ENCODE data around the gene RAC3.

RAC3 gene

DNA sequence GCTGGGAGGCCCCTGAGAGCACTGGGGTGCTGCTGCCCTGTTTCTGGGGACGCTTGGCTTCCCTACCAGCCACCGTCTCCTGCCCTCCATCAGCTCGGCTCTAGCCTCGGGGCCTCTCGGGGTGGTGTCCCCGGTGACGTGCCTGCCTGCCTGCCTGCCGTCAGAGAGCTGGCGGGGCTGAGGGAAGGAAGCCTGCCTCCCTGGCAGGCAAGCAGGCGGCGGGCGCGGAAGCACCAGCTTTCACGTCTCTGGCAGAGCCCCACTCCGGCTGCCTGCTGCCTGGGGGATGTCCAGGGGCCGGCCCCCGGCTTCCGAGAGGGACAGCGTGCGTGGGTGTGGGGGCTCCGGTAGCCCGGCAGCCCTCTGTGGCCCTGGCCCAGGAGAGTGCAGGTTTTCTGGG lies 18.1 kb upstream of the RAC3 start:
- Histone ChIP-seq H2AFZ (ENCODE audit: low read depth, low read length, severe bottlenecking) (no peak overlapping the region), H3K9me3 (ENCODE audit: insufficient read depth, low read length) (no peaks in the 10 kb centered on the region), H3K27me3 (ENCODE audit: low read length) (no peaks in the 10 kb centered on the region), H3K27ac (ENCODE audit: low read depth, low read length) (no peak overlapping the region), H3K4me3 (ENCODE audit: insufficient read depth, low read length, poor library complexity, severe bottlenecking) (no peak overlapping the region), H4K20me1 (ENCODE audit: low read depth, low read length) (no peaks in the 10 kb centered on the region), H3K4me2 (ENCODE audit: low read depth, low read length, poor library complexity, severe bottlenecking) (no peak overlapping the region), H3K79me2 (ENCODE audit: insufficient read depth, low read length) (no peaks in the 10 kb centered on the region), H3F3A (ENCODE audit: insufficient read depth) (no peaks in the 10 kb centered on the region), H3K9ac (ENCODE audit: low read length) (no peak overlapping the region), H3K9me2 (replicated peaks; ENCODE audit: insufficient read depth, low read length) (no peaks in the 10 kb centered on the region), H3K36me3 (ENCODE audit: low read length) (no peaks in the 10 kb centered on the region)
- no peak for TF ChIP-seq EZH2phosphoT487 (conservative IDR thresholded peaks at IDR 0.05; ENCODE audit: low read length)
- TF ChIP-seq, protein P1, sequence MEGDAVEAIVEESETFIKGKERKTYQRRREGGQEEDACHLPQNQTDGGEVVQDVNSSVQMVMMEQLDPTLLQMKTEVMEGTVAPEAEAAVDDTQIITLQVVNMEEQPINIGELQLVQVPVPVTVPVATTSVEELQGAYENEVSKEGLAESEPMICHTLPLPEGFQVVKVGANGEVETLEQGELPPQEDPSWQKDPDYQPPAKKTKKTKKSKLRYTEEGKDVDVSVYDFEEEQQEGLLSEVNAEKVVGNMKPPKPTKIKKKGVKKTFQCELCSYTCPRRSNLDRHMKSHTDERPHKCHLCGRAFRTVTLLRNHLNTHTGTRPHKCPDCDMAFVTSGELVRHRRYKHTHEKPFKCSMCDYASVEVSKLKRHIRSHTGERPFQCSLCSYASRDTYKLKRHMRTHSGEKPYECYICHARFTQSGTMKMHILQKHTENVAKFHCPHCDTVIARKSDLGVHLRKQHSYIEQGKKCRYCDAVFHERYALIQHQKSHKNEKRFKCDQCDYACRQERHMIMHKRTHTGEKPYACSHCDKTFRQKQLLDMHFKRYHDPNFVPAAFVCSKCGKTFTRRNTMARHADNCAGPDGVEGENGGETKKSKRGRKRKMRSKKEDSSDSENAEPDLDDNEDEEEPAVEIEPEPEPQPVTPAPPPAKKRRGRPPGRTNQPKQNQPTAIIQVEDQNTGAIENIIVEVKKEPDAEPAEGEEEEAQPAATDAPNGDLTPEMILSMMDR (IDR thresholded peaks at IDR 0.05; ENCODE audit: insufficient read depth, low read length, poor library complexity, severe bottlenecking) = no peak

DNA sequence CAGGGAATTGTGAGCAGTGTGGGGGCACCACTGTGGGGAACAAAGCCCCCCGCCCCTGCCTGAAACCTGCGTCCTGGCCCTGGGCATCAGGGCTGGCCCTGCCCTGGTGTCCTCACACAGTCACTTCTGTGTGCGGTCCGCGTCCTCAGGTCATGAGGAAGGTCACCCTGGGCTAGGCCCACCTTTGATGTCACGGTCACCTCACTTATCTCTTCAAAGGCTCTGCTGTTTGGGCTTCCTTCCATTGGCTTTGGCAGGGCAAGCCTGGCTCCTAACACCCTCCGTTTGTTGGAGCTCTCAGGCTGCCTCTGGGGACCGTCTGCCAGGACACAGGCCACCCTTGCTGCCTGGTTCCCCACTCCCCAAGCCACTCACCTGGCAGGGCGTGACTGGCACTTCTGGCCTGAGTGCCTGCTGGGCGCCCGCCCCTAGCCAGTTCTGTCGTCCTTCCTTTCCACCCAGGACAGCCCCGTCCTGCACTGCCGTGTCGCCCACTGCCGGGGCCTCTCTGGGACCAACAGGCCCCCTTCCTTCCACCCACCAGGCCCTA lies 17.6 kb upstream of the RAC3 start:
- Histone ChIP-seq H3K36me3 (ENCODE audit: low read length) (no peaks in the 10 kb centered on the region), H4K20me1 (ENCODE audit: low read depth, low read length) (no peaks in the 10 kb centered on the region), H3F3A (ENCODE audit: insufficient read depth) (no peaks in the 10 kb centered on the region), H3K27me3 (ENCODE audit: low read length) (no peaks in the 10 kb centered on the region), H3K4me2 (ENCODE audit: low read depth, low read length, poor library complexity, severe bottlenecking) (no peak overlapping the region), H2AFZ (ENCODE audit: low read depth, low read length, severe bottlenecking) (no peak overlapping the region), H3K27ac (ENCODE audit: low read depth, low read length) (no peak overlapping the region), H3K9ac (ENCODE audit: low read length) (no peak overlapping the region), H3K4me3 (ENCODE audit: insufficient read depth, low read length, poor library complexity, severe bottlenecking) (no peak overlapping the region), H3K79me2 (ENCODE audit: insufficient read depth, low read length) (no peaks in the 10 kb centered on the region), H3K9me2 (replicated peaks; ENCODE audit: insufficient read depth, low read length) (no peaks in the 10 kb centered on the region), H3K9me3 (ENCODE audit: insufficient read depth, low read length) (no peaks in the 10 kb centered on the region)
- TF ChIP-seq, protein P1 (IDR thresholded peaks at IDR 0.05; ENCODE audit: insufficient read depth, low read length, poor library complexity, severe bottlenecking) = no peak
- no peak for TF ChIP-seq EZH2phosphoT487 (conservative IDR thresholded peaks at IDR 0.05; ENCODE audit: low read length)

DNA sequence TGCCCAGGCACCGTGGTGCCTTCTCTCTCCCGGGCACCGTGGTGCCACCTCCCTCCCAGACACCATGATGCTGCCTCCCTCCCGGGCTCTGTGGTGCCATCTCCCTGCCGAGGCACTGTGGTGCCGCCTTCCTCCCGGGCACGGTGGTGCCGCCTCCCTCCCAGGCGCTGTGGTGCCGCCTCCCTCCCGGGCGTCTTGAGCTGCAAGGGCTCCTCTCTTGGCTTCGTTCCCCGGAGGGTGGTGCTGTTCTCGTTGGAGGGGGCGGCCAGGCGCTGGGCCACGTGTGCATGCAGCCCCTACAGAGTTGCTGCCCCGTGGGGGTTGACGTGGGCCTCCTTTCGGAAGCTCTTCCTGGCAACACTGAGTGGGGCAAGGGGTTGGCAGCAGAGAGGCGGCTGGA lies 17.0 kb upstream of the RAC3 start:
- no peaks in the 10 kb centered on the region for H3K27me3 ChIP-seq (ENCODE audit: low read length)
- H3K36me3 ChIP-seq (ENCODE audit: low read length) = no peaks in the 10 kb centered on the region
- H2AFZ ChIP-seq (ENCODE audit: low read depth, low read length, severe bottlenecking) = no peak overlapping the region
- H3K4me2 ChIP-seq (ENCODE audit: low read depth, low read length, poor library complexity, severe bottlenecking) = no peak overlapping the region
- no peaks in the 10 kb centered on the region for H3F3A ChIP-seq (ENCODE audit: insufficient read depth)
- H3K4me3 ChIP-seq (ENCODE audit: insufficient read depth, low read length, poor library complexity, severe bottlenecking) = no peak overlapping the region
- no peak for TF ChIP-seq EZH2phosphoT487 (conservative IDR thresholded peaks at IDR 0.05; ENCODE audit: low read length)
- TF ChIP-seq, protein P1 (IDR thresholded peaks at IDR 0.05; ENCODE audit: insufficient read depth, low read length, poor library complexity, severe bottlenecking) = no peak
- H3K9ac ChIP-seq (ENCODE audit: low read length) = no peak overlapping the region
- H4K20me1 ChIP-seq (ENCODE audit: low read depth, low read length) = no peaks in the 10 kb centered on the region
- no peaks in the 10 kb centered on the region for H3K9me3 ChIP-seq (ENCODE audit: insufficient read depth, low read length)
- no peaks in the 10 kb centered on the region for H3K9me2 ChIP-seq (replicated peaks; ENCODE audit: insufficient read depth, low read length)
- no peaks in the 10 kb centered on the region for H3K79me2 ChIP-seq (ENCODE audit: insufficient read depth, low read length)
- H3K27ac ChIP-seq (ENCODE audit: low read depth, low read length) = no peak overlapping the region
